WERI-Rb-1 (cell line): ENCODE results near the gene RSPH6A.
A peak's percentile ranks its signal among the peaks of the same experiment; 100 is the strongest.

Experiments
- DNase-seq: peaks from one replicate; pipeline ENCODE4 v3.0.0-alpha.2; 2020
- H3K27ac ChIP-seq: fragments of 250-450 bp; sonication (Bioruptor Pico); 2 replicates; pipeline ENCODE4 v1.5.1; 2020; ENCODE audit warnings: mild to moderate bottlenecking, moderate library complexity
- H3K27me3 ChIP-seq: fragments of 250-450 bp; sonication (Bioruptor Pico); 2 replicates; pipeline ENCODE4 v1.5.1; 2021; ENCODE audit warnings: mild to moderate bottlenecking, low read depth, moderate library complexity; ENCODE audit not compliant: insufficient read depth, severe bottlenecking
- H3K36me3 ChIP-seq: fragments of 250-450 bp; sonication (Bioruptor Pico); 2 replicates; pipeline ENCODE4 v1.5.1; 2020; ENCODE audit warnings: mild to moderate bottlenecking, moderate library complexity
- H3K4me3 ChIP-seq: 2 replicates; pipeline ENCODE4 v1.5.1; 2011; ENCODE audit warnings: low read depth, mild to moderate bottlenecking, control low read depth, low read length
- H3K9me3 ChIP-seq: fragments of 250-450 bp; sonication (Bioruptor Pico); 2 replicates; pipeline ENCODE4 v1.5.1; 2021; ENCODE audit warnings: mild to moderate bottlenecking, moderate library complexity; ENCODE audit not compliant: severe bottlenecking
- CTCF ChIP-seq: IDR thresholded peaks from 2 replicates; pipeline ENCODE4 v1.5.1; 2011; ENCODE audit warnings: low read depth, mild to moderate bottlenecking, control low read depth, inconsistent platforms, low read length

Gene RSPH6A

GRCh38 chr19:45814851-45815480, at the start of gene RSPH6A:
Gene RSPH6A (minus strand): TSS chr19:45815308. CDS start chr19:45815176, 132 bp downstream.
- Histone ChIP-seq H3K27ac (peak within 1 kb of the TSS; percentile 41), H3K4me3 (peak within 1 kb of the TSS; percentile 46)
- DNase-seq, result no peak

GRCh38 chr19:45864629-45865082, 49.5 kb upstream of the RSPH6A start:
- no peak overlapping the region for H3K27ac ChIP-seq
- H3K27me3 ChIP-seq, result no peaks in the 10 kb centered on the region
- no peaks in the 10 kb centered on the region for H3K9me3 ChIP-seq
- no peak for DNase-seq
- peaks cover 7% of the 10 kb centered on the region for H3K36me3 ChIP-seq
- peak overlapping the region; percentile 48 for H3K4me3 ChIP-seq
- TF ChIP-seq CTCF, result no peak

More at GRCh38 chr19:45814851-45815480, at the start of gene RSPH6A:
- Histone ChIP-seq H3K36me3 (no peaks in the 10 kb centered on the region; the same call in 1 of the 2 replicates), H3K27me3 (no peaks in the 10 kb centered on the region), H3K9me3 (no peaks in the 10 kb centered on the region)
- TF ChIP-seq CTCF, result no peak

GRCh38 chr19:45863840-45864628, 48.9 kb upstream of the RSPH6A start, which contains the start of gene FOXA3:
Gene FOXA3 (plus strand): TSS chr19:45864326. CDS start chr19:45864457, 131 bp downstream.
- Histone ChIP-seq H3K27ac (no peak within 1 kb of the TSS), H3K27me3 (no peaks in the 10 kb centered on the region), H3K9me3 (no peaks in the 10 kb centered on the region), H3K36me3 (peaks cover 13% of the 10 kb centered on the region), H3K4me3 (peak within 1 kb of the TSS; percentile 48)
- peak; percentile 61 for TF ChIP-seq CTCF
- peak; percentile 77 for DNase-seq

GRCh38 chr19:45863335-45863839, 48.3 kb upstream of the RSPH6A start:
- H3K4me3 ChIP-seq, result peak overlapping the region; percentile 48
- H3K27me3 ChIP-seq, result no peaks in the 10 kb centered on the region
- no peak for DNase-seq
- H3K27ac ChIP-seq, result no peak overlapping the region
- H3K36me3 ChIP-seq, result peaks cover 18% of the 10 kb centered on the region
- no peaks in the 10 kb centered on the region for H3K9me3 ChIP-seq
- TF ChIP-seq CTCF, result no peak

- Histone ChIP-seq H3K9me3 (no peaks in the 10 kb centered on the region), H3K4me3 (peak within 1 kb of the TSS; percentile 98), H3K36me3 (peaks cover 18% of the 10 kb centered on the region), H3K27ac (peak within 1 kb of the TSS; percentile 78), H3K27me3 (no peaks in the 10 kb centered on the region)
- no peak for TF ChIP-seq CTCF
- DNase-seq, result peak; percentile 99
Observed at GRCh38 chr19:45862564-45863334, 47.6 kb upstream of the RSPH6A start, which contains the start of gene SYMPK. Gene SYMPK (minus strand): TSS chr19:45863147. CDS start chr19:45854495, 8,652 bp downstream.
